Germinal center (tissue), 1 donor: ENCODE results near the gene SDHAF4.
"Not testable (repeated sequence)": the region's sequence is repeated elsewhere in the genome, so short reads cannot be mapped to it uniquely, and the experiment has no call there.

ENCODE experiments used
- DNase-seq: peaks from one replicate; pipeline ENCODE4 v3.0.0; 2012; ENCODE audit warnings: mixed read lengths, low spot score

Gene SDHAF4

DNA sequence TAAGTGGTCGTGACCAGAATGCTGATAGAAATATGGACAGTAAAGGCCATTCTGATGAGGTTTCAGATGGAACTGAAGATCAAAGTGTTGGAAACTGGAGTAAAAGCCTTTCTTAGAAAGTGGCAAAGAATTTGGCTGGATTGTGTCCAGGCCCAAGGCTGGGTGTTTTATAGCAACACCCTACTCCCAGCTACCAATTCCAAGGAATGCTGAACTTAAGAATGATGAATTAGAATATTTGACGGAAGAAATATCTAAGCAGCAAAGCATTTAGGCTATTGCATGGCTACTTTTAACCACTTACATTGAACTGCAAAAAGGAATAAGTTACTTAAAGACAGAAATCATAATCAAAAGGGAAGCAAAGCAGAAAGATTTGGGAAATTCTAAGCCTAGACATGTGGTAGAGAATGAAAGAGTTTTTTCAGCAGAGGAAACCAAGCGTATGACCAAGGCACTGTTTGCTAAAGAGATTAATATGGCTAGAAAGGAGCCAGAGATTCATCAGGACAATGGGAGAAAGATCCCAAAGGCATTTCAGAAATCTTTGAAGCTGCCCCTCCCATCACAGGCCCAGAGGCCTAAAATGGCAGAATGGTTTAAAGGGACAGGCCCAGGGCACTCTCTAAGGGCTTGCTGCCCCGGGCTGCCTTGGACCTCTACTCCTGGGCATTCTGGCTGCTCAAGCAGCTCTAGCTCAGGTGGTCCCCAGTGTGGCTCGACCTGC, 25.8 kb downstream of the SDHAF4 start:
- DNase-seq = no peak

GRCh38 chr6:70593118-70593486, 26.4 kb downstream of the SDHAF4 start:
- DNase-seq = no peak

DNA sequence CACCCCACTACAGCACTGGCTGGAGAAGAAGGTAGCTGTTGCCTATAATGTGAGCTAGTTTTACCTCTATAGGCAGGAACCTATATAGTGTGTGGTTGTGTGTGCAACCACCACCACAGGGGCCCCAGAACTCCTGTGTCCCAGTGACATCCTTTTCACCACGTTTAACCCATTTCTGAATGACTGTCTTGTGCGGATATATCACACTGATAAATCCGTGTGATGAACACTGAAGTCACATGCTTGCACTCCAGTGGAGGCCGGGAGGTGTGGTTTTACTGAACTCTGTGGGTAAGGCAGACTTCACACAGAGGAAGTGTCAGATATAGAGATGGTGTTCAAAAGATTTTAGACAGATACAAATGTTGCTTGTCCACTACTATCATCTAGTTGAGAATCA, 32.5 kb downstream of the SDHAF4 start:
- no peak for DNase-seq

- no peak for DNase-seq
These were observed 34.3 kb downstream of the SDHAF4 start for GRCh38 chr6:70601014-70601413.

- DNase-seq = no peak
These were observed 37.5 kb downstream of the SDHAF4 start for GRCh38 chr6:70604254-70604653.

GRCh38 chr6:70607371-70607770, 40.6 kb downstream of the SDHAF4 start:
- not testable (repeated sequence) for DNase-seq

GRCh38 chr6:70609181-70609580, 42.5 kb downstream of the SDHAF4 start:
- DNase-seq = not testable (repeated sequence)

- DNase-seq = no peak
These were observed 50.1 kb downstream of the SDHAF4 start for GRCh38 chr6:70616728-70617260.

- DNase-seq = no peak
These were observed 54.0 kb downstream of the SDHAF4 start for GRCh38 chr6:70620746-70621145.

- no peak for DNase-seq
These were observed 55.7 kb downstream of the SDHAF4 start for GRCh38 chr6:70622461-70622860.

DNA sequence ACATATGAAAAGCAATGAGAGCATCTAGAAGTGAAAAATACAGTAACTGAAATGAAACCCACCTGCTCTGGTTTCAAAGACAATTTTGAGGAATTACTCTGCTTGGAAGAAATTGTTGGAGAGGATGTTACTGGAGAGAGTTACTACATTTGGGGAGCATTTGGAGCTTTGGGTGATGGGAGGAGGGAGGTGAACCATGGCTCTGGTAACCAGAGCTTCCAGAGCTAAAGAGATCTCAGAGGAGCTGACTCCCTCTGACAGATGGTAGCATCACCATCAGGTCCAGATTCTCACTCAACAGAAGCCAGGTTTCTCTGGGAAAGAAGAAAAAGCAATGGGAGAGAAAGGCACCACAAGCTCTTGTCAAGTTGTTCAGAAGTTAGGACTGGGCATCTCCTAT, 58.7 kb downstream of the SDHAF4 start:
- no peak for DNase-seq

DNA sequence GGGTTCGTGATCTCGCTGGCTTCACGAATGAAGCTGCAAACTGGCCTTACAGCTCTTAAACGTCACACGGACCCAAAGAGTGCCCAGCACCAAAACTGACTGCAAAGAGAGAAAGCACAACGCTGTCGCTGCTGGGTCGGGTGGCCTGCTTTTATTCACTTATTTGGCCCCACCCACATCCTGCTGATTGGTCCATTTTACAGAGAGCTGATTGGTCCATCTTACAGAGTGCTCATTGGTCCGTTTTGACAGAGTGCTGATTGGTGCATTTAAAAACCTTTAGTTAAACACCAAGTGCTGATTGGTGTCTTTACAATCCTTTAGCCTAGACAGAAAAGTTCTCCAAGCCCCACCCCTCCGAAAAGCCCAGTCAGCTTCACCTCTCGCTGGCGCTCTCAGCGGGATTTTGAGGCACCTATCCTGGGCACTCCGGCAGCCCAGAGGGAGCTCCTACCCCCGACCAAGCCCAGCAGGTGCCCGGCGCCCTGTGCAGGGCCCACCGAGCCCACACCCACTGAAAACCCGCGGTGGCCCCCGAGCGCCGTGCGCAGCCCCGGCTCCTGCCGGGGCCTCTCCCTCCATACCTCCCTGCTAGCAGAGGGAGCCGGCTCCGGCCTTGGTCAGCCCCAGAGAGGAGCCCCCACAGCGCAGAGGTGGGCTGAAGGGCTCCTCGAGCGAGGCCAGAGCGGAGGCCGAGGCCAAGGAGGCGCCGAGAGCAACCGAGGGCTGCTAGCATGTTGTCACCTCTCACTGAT, 60.9 kb downstream of the SDHAF4 start:
- no peak for DNase-seq

DNA sequence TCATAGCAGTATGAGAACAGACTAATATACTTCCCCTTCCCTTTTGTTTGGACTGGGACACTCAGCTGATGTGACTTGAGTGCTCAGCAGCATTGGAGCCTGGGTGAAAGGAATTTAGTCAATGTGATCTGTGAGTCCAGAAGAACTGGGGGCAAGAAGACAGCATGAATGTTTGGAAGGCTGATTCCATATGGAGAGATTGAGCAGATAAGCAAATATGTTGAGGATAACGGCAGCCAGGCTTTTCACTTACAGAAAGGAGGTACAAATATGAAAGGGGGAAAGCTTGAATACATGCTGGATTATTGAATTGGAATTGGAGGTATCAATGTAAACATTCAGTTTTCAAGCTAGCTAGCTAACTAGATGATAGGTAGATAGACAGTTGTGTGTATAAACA, 63.2 kb downstream of the SDHAF4 start:
- DNase-seq = no peak

- DNase-seq = no peak
These were observed 67.1 kb downstream of the SDHAF4 start for GRCh38 chr6:70633870-70634269.

DNA sequence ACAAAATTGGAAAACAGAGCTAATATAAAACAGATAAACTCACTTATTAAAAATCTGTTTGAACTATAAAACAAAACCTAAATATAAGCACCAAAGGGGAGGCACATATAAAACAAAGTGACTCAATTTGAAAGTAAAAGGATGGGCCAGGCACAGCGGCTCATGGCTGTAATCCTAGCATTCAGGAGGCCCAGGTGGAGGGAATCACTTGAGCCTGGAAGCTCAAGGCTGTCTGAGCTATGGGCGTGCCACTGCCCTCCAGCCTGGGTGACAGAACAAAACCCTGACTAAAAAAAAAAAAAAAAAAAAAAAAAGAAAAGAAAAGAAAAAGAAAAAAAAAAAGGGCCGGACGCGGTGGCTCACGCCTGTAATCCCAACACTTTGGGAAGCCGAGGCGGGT, 69.9 kb downstream of the SDHAF4 start:
- DNase-seq = no peak

DNA sequence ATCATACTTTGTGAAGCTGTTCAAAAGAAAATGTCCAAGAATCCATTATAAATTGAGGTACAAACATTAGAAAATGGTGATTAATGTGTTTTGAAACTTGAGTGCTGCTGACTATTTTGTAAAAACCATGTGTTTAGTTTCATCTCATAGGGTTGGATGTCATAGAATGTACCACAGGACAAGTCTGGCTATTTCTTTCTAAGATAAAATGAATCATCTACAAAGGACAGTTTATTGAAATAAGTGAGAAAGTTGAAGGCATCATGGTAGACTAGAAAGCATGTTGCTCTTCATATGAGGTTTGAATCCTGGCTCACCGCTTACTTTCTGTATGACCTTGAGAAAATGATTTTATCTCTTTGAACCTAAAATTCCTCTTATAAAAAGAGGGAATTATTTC, 71.7 kb downstream of the SDHAF4 start:
- no peak for DNase-seq
